ENCODE data around the gene SERBP1.

SERBP1 gene

DNA sequence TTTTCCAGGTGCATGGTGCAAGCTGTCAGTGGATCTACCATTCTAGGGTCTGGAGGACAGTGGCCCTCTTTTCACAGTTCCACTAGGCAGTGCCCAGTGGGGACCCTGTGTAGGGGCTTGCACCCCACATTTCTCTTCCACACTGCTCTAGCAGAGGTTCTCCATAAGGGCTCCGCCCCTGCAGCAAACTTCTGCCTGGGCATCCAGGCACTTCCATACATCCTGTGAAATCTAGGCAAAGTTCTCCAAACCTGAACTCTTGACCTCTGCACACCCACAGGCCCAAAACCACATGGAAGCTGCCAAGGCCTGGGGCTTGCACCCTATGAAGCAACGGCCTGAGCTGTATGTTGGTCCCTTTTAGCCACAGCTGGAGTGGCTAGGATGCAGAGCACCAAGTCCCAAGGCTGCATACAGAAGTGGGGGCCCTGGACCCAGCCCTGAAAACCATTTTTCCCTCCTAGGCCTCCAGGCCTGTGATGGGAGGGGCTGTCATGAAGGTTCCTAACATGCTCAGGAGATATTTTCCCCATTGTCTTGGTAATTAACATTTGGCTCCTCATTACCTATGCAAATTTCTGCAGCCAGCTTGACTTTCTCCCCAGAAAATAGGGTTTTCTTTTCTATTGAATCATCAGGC lies 46.1 kb downstream of the SERBP1 start:
- TF ChIP-seq, protein P1, sequence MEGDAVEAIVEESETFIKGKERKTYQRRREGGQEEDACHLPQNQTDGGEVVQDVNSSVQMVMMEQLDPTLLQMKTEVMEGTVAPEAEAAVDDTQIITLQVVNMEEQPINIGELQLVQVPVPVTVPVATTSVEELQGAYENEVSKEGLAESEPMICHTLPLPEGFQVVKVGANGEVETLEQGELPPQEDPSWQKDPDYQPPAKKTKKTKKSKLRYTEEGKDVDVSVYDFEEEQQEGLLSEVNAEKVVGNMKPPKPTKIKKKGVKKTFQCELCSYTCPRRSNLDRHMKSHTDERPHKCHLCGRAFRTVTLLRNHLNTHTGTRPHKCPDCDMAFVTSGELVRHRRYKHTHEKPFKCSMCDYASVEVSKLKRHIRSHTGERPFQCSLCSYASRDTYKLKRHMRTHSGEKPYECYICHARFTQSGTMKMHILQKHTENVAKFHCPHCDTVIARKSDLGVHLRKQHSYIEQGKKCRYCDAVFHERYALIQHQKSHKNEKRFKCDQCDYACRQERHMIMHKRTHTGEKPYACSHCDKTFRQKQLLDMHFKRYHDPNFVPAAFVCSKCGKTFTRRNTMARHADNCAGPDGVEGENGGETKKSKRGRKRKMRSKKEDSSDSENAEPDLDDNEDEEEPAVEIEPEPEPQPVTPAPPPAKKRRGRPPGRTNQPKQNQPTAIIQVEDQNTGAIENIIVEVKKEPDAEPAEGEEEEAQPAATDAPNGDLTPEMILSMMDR (IDR thresholded peaks at IDR 0.05): no peak
- Mint-ChIP-seq H3K9me3 (peaks cover 40% of the 10 kb centered on the region), H3K27me3 (ENCODE audit: low read depth, poor library complexity) (no peaks in the 10 kb centered on the region), H3K36me3 (ENCODE audit: low read depth) (peaks cover 37% of the 10 kb centered on the region), H3K27ac (no peak overlapping the region), H3K4me1 (no peaks in the 10 kb centered on the region), H3K4me3 (no peak overlapping the region)
- DNase-seq: no peak

DNA sequence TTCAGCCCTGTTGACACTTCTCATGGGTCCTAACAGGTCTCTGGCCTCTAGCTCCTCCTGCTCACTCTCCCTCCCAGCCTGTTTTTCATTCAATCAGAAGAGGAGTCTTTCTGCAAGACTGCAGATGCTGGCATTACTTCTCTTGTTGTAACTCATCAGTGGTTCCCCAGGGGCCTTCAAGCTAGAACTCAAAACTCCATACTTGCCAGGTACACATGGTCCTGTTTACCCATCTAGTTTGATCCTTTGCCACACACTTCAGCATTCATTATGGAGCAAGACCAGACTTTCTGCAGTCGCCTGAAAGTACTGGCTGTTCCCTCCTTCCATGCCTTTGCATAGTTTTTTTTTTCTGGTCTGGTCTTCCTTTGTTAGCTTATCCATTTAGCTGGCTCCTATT lies 47.9 kb downstream of the SERBP1 start:
- peaks cover 40% of the 10 kb centered on the region for H3K9me3 Mint-ChIP-seq

DNA sequence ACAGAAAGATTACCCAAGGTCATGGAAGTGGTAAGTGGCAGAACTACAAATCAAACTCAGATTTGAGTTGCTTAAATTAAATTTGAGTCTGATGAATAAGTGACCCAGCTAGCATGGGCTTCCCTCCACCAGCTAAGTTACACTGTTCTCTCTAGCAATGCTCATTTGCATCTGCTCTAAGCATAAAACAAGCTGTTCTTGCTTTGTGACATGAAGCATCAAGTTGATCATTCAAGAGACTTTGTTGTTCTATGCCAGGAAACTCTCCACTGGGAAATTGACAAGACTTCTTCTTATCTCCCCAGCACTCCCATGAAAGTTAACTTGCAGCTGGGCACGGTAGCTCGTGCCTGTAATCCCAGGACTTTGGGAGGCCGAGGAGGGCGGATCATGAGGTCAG lies 49.0 kb downstream of the SERBP1 start:
- Mint-ChIP-seq H3K9me3 (peaks cover 37% of the 10 kb centered on the region), H3K27me3 (ENCODE audit: low read depth, poor library complexity) (no peaks in the 10 kb centered on the region), H3K36me3 (ENCODE audit: low read depth) (peaks cover 34% of the 10 kb centered on the region), H3K4me3 (no peak overlapping the region), H3K27ac (no peak overlapping the region), H3K4me1 (peaks cover 14% of the 10 kb centered on the region)
- no peak for DNase-seq
- TF ChIP-seq, protein P1 (IDR thresholded peaks at IDR 0.05): no peak

More for the DNA sequence above, 47.9 kb downstream of the SERBP1 start:
- no peak overlapping the region for H3K27ac Mint-ChIP-seq
- no peak for DNase-seq
- no peak overlapping the region for H3K4me3 Mint-ChIP-seq
- peaks cover 37% of the 10 kb centered on the region for H3K36me3 Mint-ChIP-seq (ENCODE audit: low read depth)
- TF ChIP-seq, protein P1 (IDR thresholded peaks at IDR 0.05): no peak
- H3K27me3 Mint-ChIP-seq (ENCODE audit: low read depth, poor library complexity): no peaks in the 10 kb centered on the region
- H3K4me1 Mint-ChIP-seq: peaks cover 3% of the 10 kb centered on the region

DNA sequence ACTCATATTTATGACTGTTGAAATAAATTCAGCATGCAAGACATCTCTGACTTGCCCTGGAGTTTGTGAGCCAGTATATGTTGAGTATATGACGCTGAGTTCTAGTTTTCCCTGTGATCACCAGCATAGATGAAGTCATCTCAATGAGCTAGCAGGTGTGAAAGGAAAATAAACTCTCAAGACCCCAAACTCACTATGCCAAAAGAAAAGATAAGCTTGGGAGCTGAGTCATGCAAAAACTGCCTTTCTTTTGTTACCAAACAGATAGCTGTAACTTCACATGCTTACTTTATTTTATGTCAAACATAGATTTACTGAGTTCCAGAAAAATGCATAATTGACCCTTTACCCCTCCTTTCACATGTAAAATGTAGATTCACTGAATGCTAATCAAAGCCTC lies 52.9 kb downstream of the SERBP1 start:
- Mint-ChIP-seq H3K27me3 (ENCODE audit: low read depth, poor library complexity) (no peaks in the 10 kb centered on the region), H3K4me1 (peaks cover 16% of the 10 kb centered on the region), H3K27ac (no peak overlapping the region), H3K36me3 (ENCODE audit: low read depth) (peaks cover 4% of the 10 kb centered on the region), H3K4me3 (no peak overlapping the region), H3K9me3 (peaks cover 3% of the 10 kb centered on the region)
- DNase-seq: no peak
- TF ChIP-seq, protein P1 (IDR thresholded peaks at IDR 0.05): no peak

DNA sequence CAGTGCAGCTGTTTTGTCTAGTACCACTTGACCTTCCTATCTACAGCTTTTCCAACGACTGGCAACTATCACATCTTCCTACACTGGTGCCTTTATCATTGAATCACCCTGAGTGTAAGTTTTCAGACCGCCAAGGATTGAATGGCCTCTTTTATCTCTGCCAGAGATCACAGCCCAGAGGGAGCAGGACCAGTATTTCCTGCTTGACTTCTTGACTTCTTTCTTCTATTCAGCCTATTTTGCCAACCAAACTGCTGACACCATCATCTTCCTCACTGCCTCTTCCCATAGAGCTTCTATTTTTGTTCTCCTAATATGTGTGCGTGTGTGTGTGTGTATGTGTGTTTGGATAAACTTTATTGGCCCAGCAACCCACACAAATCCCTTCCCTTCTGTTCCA lies 53.8 kb downstream of the SERBP1 start:
- DNase-seq: no peak
- H3K9me3 Mint-ChIP-seq: no peaks in the 10 kb centered on the region
- H3K36me3 Mint-ChIP-seq (ENCODE audit: low read depth): no peaks in the 10 kb centered on the region
- H3K4me3 Mint-ChIP-seq: no peak overlapping the region
- TF ChIP-seq, protein P1 (IDR thresholded peaks at IDR 0.05): no peak
- H3K27me3 Mint-ChIP-seq (ENCODE audit: low read depth, poor library complexity): no peaks in the 10 kb centered on the region
- peaks cover 25% of the 10 kb centered on the region for H3K4me1 Mint-ChIP-seq
- H3K27ac Mint-ChIP-seq: peak overlapping the region; percentile 75

DNA sequence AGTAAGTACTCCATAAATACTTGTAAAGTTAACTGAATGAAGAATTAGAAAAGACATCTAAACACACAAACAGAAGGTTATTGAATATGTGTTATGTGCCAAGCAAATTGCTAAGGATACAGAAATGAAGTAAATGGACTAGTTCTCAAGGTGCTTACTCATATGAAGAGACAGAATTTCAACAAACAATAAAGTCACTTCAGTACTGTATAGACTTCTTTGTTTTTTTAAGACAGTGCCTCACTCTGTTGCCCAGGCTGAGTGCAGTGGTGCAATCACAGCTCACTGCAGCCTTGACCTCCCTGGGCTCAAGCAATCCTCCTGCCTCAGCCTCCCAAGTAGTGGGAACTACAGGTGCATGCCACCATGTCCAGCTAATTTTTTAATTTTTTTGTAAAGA lies 57.3 kb downstream of the SERBP1 start:
- no peak for DNase-seq
- TF ChIP-seq, protein P1 (IDR thresholded peaks at IDR 0.05): no peak
- Mint-ChIP-seq H3K27ac (no peak overlapping the region), H3K4me3 (no peak overlapping the region), H3K36me3 (ENCODE audit: low read depth) (no peaks in the 10 kb centered on the region), H3K27me3 (ENCODE audit: low read depth, poor library complexity) (no peaks in the 10 kb centered on the region), H3K4me1 (peaks cover 27% of the 10 kb centered on the region), H3K9me3 (no peaks in the 10 kb centered on the region)

All from nephron progenitor cell (in vitro differentiated cells).